NCI-H774 (cell line): ENCODE measurements around the gene UNC13C.

Experiments used
- DNase-seq: peaks from one replicate; lab custom pipeline; 2025; lab: John Stamatoyannopoulos, UW

UNC13C gene

GRCh38 chr15:54482251-54482650 is 504.0 kb downstream of the UNC13C start:
- no peak for DNase-seq

- no peak for DNase-seq
These were observed 522.1 kb downstream of the UNC13C start for GRCh38 chr15:54500330-54500729.

- no peak for DNase-seq
These were observed 524.3 kb downstream of the UNC13C start for GRCh38 chr15:54502416-54503075.

GRCh38 chr15:54504695-54505094 is 526.5 kb downstream of the UNC13C start:
- no peak for DNase-seq

GRCh38 chr15:54506977-54507524 is 528.8 kb downstream of the UNC13C start:
- no peak for DNase-seq

- DNase-seq = no peak
These were observed 536.4 kb downstream of the UNC13C start for GRCh38 chr15:54514601-54515000.

GRCh38 chr15:54515664-54516582 is 537.7 kb downstream of the UNC13C start:
- DNase-seq = no peak

GRCh38 chr15:54517366-54517765 is 539.1 kb downstream of the UNC13C start:
- no peak for DNase-seq

- DNase-seq = no peak
These were observed 540.1 kb downstream of the UNC13C start for GRCh38 chr15:54518156-54518882.

GRCh38 chr15:54519577-54519976 is 541.3 kb downstream of the UNC13C start:
- DNase-seq = no peak

- DNase-seq = no peak
These were observed 542.4 kb downstream of the UNC13C start for GRCh38 chr15:54520616-54521015.

GRCh38 chr15:54521206-54521605 is 543.0 kb downstream of the UNC13C start:
- DNase-seq = no peak

GRCh38 chr15:54528021-54528420 is 549.8 kb downstream of the UNC13C start:
- no peak for DNase-seq

- DNase-seq = no peak
These were observed 562.5 kb downstream of the UNC13C start for GRCh38 chr15:54540721-54541120.

GRCh38 chr15:54547491-54547890 is 569.2 kb downstream of the UNC13C start:
- DNase-seq = no peak

- DNase-seq = no peak
These were observed 572.7 kb downstream of the UNC13C start for GRCh38 chr15:54550954-54551353.

GRCh38 chr15:54556231-54556630 is 578.0 kb downstream of the UNC13C start:
- no peak for DNase-seq

GRCh38 chr15:54559405-54560069 is 581.3 kb downstream of the UNC13C start:
- DNase-seq = no peak

- DNase-seq = no peak
These were observed 582.2 kb downstream of the UNC13C start for GRCh38 chr15:54560417-54560816.

GRCh38 chr15:54564166-54564565 is 585.9 kb downstream of the UNC13C start:
- no peak for DNase-seq

- no peak for DNase-seq
These were observed 588.4 kb downstream of the UNC13C start for GRCh38 chr15:54566654-54567053.
